Liver (tissue), 9 donors: ENCODE measurements around the gene ZNF223. TPM values are rescaled to one million over a fixed set of nuclear protein-coding genes. Genes with fewer than 3 reads are reported as not detected.

Source experiments
- DNase-seq: peaks from one replicate; pipeline ENCODE4 v3.0.0-alpha.2; 2017; ENCODE audit warnings: low spot score
- H3K27ac ChIP-seq, 2 donors: one replicate each; pipeline ENCODE4 v1.7.0; 2013; ENCODE audit warnings: inconsistent platforms in 2 of 2, low read length in 2 of 2, control low read depth in 1 of 2, low read depth in 1 of 2, mild to moderate bottlenecking in 1 of 2
- H3K27me3 ChIP-seq, 4 donors: one replicate each; pipeline versions ENCODE4 v1.6.1 to v1.7.0; 2013; ENCODE audit warnings: low read length in 3 of 4, inconsistent platforms in 1 of 4, mild to moderate bottlenecking in 1 of 4, moderate library complexity in 1 of 4; ENCODE audit not compliant: control insufficient read depth in 4 of 4, insufficient read depth in 4 of 4
- H3K36me3 ChIP-seq, 4 donors: one replicate each; pipeline versions ENCODE4 v1.6.1 to v1.7.0; 2013; ENCODE audit warnings: low read length in 3 of 4, mild to moderate bottlenecking in 3 of 4, low read depth in 1 of 4, moderate library complexity in 1 of 4; ENCODE audit not compliant: control insufficient read depth in 4 of 4, insufficient read depth in 3 of 4
- H3K4me1 ChIP-seq, 4 donors: one replicate each; pipeline versions ENCODE4 v1.6.1 to v1.7.0; 2013; ENCODE audit warnings: low read length in 3 of 4, mild to moderate bottlenecking in 3 of 4, moderate library complexity in 1 of 4; ENCODE audit not compliant: control insufficient read depth in 4 of 4, insufficient read depth in 4 of 4
- H3K4me3 ChIP-seq, 3 donors: one replicate each; pipeline versions ENCODE4 v1.6.1 to v1.7.0; 2013; ENCODE audit warnings: low read length in 3 of 3, control low read depth in 1 of 3, low read depth in 1 of 3, mild to moderate bottlenecking in 1 of 3
- H3K9ac ChIP-seq, 2 donors: one replicate each; pipeline ENCODE4 v1.7.0; 2013; ENCODE audit warnings: low read length in 2 of 2, mild to moderate bottlenecking in 2 of 2, moderate library complexity in 2 of 2, control low read depth in 1 of 2, low read depth in 1 of 2
- H3K9me3 ChIP-seq, 4 donors: one replicate each; pipeline versions ENCODE4 v1.6.1 to v1.7.0; 2013; ENCODE audit warnings: low read length in 3 of 4; ENCODE audit not compliant: control insufficient read depth in 4 of 4
- CTCF ChIP-seq: fragments of 150-350 bp; IDR thresholded peaks from 2 replicates; pipeline ENCODE4 v1.5.1; 2017; ENCODE audit warnings: improper control_type of control experiment, low read depth, low read length; ENCODE audit not compliant: missing input control
- FOXA1 ChIP-seq: IDR thresholded peaks from 2 replicates; pipeline ENCODE4 v1.6.1; 2016; ENCODE audit warnings: antibody characterized with exemption
- FOXA2 ChIP-seq: IDR thresholded peaks from 2 replicates; pipeline ENCODE4 v1.6.1; 2016; ENCODE audit warnings: antibody characterized with exemption
- HNF4A ChIP-seq, 2 donors: conservative IDR thresholded peaks; 2 replicates each; pipeline ENCODE4 v1.6.1; 2016; ENCODE audit warnings: antibody characterized with exemption in 2 of 2, mild to moderate bottlenecking in 2 of 2
- HNF4G ChIP-seq: IDR thresholded peaks from 2 replicates; pipeline ENCODE4 v1.6.1; 2016; ENCODE audit warnings: antibody characterized with exemption
- NR2F2 ChIP-seq: IDR thresholded peaks from 2 replicates; pipeline ENCODE4 v1.6.1; 2016; ENCODE audit warnings: antibody characterized with exemption
- RAD21 ChIP-seq, 2 donors: IDR thresholded peaks; 2 replicates each; pipeline ENCODE4 v1.6.1; 2016; ENCODE audit warnings: antibody characterized with exemption in 2 of 2, mild to moderate bottlenecking in 2 of 2
- RXRA ChIP-seq, 2 donors: IDR thresholded peaks; 2 replicates each; pipeline ENCODE4 v1.6.1; 2017 to 2018; ENCODE audit warnings: antibody characterized with exemption in 2 of 2, mild to moderate bottlenecking in 1 of 2
- TAF1 ChIP-seq: conservative IDR thresholded peaks from 2 replicates; pipeline ENCODE4 v1.6.1; 2016; ENCODE audit warnings: antibody characterized with exemption, mild to moderate bottlenecking
- ZBTB33 ChIP-seq: IDR thresholded peaks from 2 replicates; pipeline ENCODE4 v1.6.1; 2016; ENCODE audit warnings: antibody characterized with exemption
- WGBS: extraction: QIAGEN DNeasy Blood & Tissue Kit; methylation state at CpG from one replicate; pipeline ENCODE4 v1.1.7; 2013; 5-methylcytosine and 5-hydroxymethylcytosine counted together
- polyA plus RNA-seq, 2 donors: library from polyadenylated mRNA; stranded (reverse) in 1 of 2; unstranded in 1 of 2; fragments of 200-250 nt in 1 of 2; fragments of >200 nt in 1 of 2; fragmentation: Nextera tagmentation in 1 of 2; extraction: Ambion mirVana in 1 of 2; gene quantifications; one replicate each; pipeline versions ENCODE4 v1.2.1 to v1.2.3, GENCODE V29; 2013 to 2015
- total RNA-seq, 2 donors: library from RNA; depleted of rRNA; stranded (reverse); fragments of >200 nt; gene quantifications; one replicate each; pipeline ENCODE4 v1.2.3, GENCODE V29; 2014
- TF ChIP-seq, protein P1 (sequence below): IDR thresholded peaks from 2 replicates; pipeline ENCODE4 v1.6.1; 2016; ENCODE audit warnings: antibody characterized with exemption
- TF ChIP-seq, protein P2 (sequence below): IDR thresholded peaks from 2 replicates; pipeline ENCODE4 v1.6.1; 2016; ENCODE audit warnings: antibody characterized with exemption, mild to moderate bottlenecking
- TF ChIP-seq, protein P3 (sequence below): IDR thresholded peaks from 2 replicates; pipeline ENCODE4 v1.6.1; 2016; ENCODE audit warnings: antibody characterized with exemption
- donor health status: healthy.
- donor health status: healthy.
- donor health status: healthy.
- donor health status: healthy.
- donor health status: healthy.

The ZNF223 gene
- total and polyA plus RNA-seq, 4 donors: 1.4 to 2.8 (median 1.9) TPM

DNA sequence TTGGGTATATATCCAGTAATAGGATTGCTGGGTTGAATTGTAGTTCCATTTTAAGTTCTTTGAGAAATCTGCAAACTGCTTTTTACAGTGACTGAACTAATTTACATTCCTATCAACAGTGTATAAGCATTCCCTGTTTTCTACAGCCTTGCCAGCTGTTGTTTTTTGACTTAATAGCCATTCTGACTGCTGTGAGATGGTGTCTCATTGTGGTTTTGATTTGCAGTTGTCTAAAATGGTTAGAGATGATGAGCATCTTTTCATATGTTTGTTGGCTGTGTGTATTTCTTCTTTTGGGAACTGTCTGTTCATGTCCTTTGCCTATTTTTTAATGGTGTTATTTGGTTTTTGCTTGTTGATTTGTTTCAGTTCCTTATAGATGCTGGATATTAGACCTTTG, 30.6 kb upstream of the ZNF223 start:
- H3K36me3 ChIP-seq: peaks cover 0 to 4% (median 0%) of the 10 kb centered on the region in 4 donors
- H3K4me3 ChIP-seq: no peak overlapping the region
- no peak overlapping the region for H3K9ac ChIP-seq
- TF ChIP-seq FOXA1 (no peak), HNF4A (conservative IDR thresholded peaks at IDR 0.05) (no peak), RXRA (IDR thresholded peaks at IDR 0.05) (no peak), ZBTB33 (no peak), NR2F2 (no peak), CTCF (no peak), TAF1 (no peak), RAD21 (IDR thresholded peaks at IDR 0.05) (no peak), FOXA2 (no peak)
- TF ChIP-seq, protein P1, sequence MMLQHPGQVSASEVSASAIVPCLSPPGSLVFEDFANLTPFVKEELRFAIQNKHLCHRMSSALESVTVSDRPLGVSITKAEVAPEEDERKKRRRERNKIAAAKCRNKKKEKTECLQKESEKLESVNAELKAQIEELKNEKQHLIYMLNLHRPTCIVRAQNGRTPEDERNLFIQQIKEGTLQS: no peak
- TF ChIP-seq, protein P2, sequence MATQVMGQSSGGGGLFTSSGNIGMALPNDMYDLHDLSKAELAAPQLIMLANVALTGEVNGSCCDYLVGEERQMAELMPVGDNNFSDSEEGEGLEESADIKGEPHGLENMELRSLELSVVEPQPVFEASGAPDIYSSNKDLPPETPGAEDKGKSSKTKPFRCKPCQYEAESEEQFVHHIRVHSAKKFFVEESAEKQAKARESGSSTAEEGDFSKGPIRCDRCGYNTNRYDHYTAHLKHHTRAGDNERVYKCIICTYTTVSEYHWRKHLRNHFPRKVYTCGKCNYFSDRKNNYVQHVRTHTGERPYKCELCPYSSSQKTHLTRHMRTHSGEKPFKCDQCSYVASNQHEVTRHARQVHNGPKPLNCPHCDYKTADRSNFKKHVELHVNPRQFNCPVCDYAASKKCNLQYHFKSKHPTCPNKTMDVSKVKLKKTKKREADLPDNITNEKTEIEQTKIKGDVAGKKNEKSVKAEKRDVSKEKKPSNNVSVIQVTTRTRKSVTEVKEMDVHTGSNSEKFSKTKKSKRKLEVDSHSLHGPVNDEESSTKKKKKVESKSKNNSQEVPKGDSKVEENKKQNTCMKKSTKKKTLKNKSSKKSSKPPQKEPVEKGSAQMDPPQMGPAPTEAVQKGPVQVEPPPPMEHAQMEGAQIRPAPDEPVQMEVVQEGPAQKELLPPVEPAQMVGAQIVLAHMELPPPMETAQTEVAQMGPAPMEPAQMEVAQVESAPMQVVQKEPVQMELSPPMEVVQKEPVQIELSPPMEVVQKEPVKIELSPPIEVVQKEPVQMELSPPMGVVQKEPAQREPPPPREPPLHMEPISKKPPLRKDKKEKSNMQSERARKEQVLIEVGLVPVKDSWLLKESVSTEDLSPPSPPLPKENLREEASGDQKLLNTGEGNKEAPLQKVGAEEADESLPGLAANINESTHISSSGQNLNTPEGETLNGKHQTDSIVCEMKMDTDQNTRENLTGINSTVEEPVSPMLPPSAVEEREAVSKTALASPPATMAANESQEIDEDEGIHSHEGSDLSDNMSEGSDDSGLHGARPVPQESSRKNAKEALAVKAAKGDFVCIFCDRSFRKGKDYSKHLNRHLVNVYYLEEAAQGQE: no peak
- H3K27ac ChIP-seq: no peak overlapping the region
- H3K4me1 ChIP-seq: peaks cover 0 to 11% (median 7%) of the 10 kb centered on the region in 4 donors
- H3K9me3 ChIP-seq: peaks cover 9 to 38% (median 21%) of the 10 kb centered on the region in 4 donors
- DNase-seq: no peak
- H3K27me3 ChIP-seq: peaks cover 0 to 5% (median 0%) of the 10 kb centered on the region in 4 donors

- H3K4me3 ChIP-seq: peak overlapping the region; percentile 83 to 96 (median 92)
- H3K36me3 ChIP-seq: peaks cover 5 to 33% (median 32%) of the 10 kb centered on the region in 4 donors
- peaks cover 12 to 55% (median 30%) of the 10 kb centered on the region in 4 donors for H3K9me3 ChIP-seq
- peaks cover 0 to 11% (median 7%) of the 10 kb centered on the region in 4 donors for H3K4me1 ChIP-seq
- H3K27me3 ChIP-seq: peaks cover 0 to 5% (median 0%) of the 10 kb centered on the region in 4 donors
- peak overlapping the region in 1 of 2 donors; percentile 43 for H3K9ac ChIP-seq
- 44% methylated on average over 4 of the region's 4 CpGs for WGBS
- TF ChIP-seq HNF4A (conservative IDR thresholded peaks at IDR 0.05): no peak
- TF ChIP-seq RAD21 (IDR thresholded peaks at IDR 0.05): no peak
- TF ChIP-seq, protein P1: no peak
- no peak for TF ChIP-seq FOXA2
- TF ChIP-seq, protein P3, sequence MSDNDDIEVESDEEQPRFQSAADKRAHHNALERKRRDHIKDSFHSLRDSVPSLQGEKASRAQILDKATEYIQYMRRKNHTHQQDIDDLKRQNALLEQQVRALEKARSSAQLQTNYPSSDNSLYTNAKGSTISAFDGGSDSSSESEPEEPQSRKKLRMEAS: no peak
- TF ChIP-seq HNF4G: no peak
- TF ChIP-seq CTCF: no peak
- TF ChIP-seq ZBTB33: no peak
- no peak for DNase-seq
- no peak overlapping the region for H3K27ac ChIP-seq
Measured at GRCh38 chr19:44024900-44025216, 27.0 kb upstream of the ZNF223 start.
